A673 (cell line): ENCODE measurements around the gene DYNLT2.

Source experiments
- CTCF ChIP-seq: fragments of 300-800, 200-600 bp; sonication (generic); conservative IDR thresholded peaks from 2 replicates; pipeline ENCODE4 v1.5.1; 2017; ENCODE audit warnings: low read depth, mild to moderate bottlenecking, antibody characterized with exemption, low read length, moderate library complexity, mixed read lengths
- EZH2 ChIP-seq: fragments of 200-600 bp; sonication (generic); IDR thresholded peaks from 2 replicates; pipeline ENCODE4 v1.6.1; 2017; ENCODE audit warnings: borderline replicate concordance, low read depth, mild to moderate bottlenecking, mixed read lengths, antibody characterized with exemption, low read length; ENCODE audit not compliant: poor library complexity, severe bottlenecking

- TF ChIP-seq CTCF, result no peak
- no peak for TF ChIP-seq EZH2
Observed at GRCh38 chr6:169776379-169776778, 25.0 kb upstream of the DYNLT2 start.
